ENCODE data around the gene EPB42.
"Not testable (repeated sequence)": the region's sequence is repeated elsewhere in the genome, so short reads cannot be mapped to it uniquely, and the experiment has no call there.

EPB42 gene

DNA sequence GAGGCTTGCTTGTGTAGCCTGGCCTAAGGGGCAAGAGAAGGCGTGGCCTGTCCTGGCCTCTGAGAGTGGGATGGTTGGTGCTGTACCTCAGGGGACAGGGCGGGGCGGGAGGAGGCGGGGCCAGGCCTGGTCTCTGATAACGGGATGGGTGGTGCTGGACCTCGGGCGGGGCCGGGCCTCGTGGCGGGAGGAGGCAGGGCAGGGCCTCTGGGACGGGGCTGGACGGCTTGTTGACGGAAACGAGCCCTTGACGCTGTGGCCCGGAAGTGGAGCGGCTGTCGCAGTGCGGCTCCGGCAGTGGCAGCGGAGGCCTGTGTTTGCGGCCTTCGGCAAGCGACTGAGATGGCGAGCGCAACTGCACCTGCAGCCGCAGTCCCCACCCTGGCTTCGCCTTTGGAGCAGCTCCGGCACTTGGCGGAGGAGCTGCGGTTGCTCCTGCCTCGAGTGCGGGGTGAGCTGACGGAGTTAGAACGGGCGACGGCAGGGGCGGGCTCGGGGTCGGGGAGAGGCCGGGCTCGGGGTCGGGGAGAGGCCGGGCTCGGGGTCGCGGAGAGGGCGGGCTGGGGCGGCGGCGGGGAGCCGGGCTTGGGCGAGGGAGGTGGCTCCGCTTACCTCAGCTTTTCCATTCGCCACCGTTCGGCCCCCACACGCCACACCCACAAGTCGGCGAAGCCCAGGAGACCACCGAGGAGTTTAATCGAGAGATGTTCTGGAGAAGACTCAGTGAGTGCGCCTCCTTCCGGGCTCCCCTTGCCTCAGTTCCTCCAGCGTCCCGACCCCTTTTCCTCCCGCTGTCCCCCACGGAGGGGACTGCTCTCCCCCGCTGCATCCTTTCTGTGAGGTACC lies 35.4 kb downstream of the EPB42 start, which contains the start of gene CCNDBP1:
Gene CCNDBP1, plus strand, starts transcription at position 247 of the 846 bp plus-strand sequence. Its CDS starts 96 bp downstream, at position 343.
- DNase-seq (ENCODE audit: low spot score), result peak; percentile 80

DNA sequence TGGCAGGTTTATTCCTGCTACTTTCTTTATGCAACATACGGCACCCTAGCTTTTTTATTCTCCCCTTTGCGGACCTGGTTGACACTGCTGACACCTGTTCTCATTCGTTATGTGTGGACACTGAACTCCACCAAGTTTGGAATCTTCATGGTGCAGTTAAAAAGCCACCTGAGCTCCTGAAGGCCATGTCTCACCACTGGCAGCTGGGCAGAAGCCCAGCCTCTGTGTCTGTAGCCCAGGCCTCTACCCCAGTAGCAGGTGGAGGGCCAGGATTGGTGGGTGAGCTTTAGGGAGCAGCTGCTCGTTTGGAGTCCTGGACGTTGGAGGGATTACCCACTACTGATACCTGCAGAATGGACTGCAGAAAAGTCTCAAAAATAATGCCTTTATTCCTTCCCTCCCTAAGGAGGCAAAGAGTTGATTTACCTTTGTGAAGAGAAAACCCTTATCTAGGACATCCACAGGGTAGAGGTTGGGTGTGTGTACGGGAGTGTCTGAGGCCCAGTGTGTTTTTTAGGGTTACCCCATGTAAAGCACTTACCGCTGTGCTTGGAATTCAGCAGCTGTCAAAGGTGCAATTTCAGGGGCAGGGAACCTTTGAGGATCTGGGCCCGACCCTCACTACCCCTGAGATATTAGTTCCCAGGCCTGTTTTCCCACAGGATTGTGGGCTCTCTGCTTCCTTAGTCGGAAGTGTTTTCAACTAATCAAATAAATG lies 36.3 kb downstream of the EPB42 start:
- DNase-seq (ENCODE audit: low spot score), result peak; percentile 5

DNA sequence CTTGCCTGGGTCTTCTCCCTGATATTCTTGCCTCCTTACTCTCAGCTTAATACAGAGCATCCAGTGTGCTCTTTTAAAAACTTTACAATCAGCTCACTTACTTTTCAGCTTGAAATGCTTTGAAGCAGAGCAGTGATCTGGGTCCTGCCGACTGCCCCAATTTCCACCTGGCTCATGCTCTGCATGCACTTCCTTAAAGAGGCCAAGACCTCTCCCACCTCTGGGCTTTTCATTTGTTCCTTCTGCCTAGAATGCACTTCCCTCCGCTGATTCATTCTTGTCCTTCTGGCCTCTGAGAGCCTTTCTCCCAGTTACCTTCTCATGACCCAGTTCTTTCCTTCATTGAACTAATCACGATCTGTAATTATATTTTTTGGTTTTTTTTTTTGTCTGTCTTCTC lies 37.5 kb downstream of the EPB42 start:
- DNase-seq (ENCODE audit: low spot score), result no peak

DNA sequence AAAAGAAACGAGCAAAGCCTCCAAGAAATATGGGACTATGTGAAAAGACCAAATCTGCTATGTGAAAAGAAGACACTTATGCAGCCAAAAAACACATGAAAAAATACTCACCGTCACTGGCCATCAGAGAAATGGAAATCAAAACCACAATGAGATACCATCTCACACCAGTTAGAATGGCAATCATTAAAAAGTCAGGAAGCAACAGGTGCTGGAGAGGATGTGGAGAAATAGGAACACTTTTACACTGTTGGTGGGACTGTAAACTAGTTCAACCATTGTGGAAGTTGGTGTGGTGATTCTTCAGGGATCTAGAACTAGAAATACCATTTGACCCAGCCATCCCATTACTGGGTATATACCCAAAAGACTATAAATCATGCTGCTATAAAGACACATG lies 43.7 kb downstream of the EPB42 start:
- not testable (repeated sequence) for DNase-seq (ENCODE audit: low spot score)

DNA sequence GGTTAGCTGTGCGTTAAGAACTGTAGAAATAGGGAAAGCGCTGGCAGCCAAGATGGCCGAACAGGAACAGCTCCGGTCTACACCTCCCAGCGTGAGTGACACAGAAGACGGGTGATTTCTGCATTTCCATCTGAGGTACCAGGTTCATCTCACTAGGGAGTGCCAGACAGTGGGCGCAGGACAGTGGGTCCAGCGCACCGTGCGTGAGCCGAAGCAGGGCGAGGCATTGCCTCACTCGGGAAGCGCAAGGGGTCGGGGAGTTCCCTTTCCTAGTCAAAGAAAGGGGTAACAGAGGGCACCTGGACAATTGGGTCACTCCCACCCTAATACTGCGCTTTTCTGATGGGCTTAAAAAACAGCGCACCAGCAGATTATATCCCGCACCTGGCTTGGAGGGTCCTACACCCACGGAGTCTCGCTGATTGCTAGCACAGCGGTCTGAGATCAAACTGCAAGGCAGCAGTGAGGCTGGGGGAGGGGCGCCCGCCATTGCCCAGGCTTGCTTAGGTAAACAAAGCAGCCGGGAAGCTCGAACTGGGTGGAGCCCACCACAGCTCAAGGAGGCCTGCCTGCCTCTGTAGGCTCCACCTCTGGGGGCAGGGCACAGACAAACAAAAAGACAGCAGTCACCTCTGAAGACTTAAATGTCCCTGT lies 45.0 kb downstream of the EPB42 start:
- DNase-seq (ENCODE audit: low spot score), result not testable (repeated sequence)

DNA sequence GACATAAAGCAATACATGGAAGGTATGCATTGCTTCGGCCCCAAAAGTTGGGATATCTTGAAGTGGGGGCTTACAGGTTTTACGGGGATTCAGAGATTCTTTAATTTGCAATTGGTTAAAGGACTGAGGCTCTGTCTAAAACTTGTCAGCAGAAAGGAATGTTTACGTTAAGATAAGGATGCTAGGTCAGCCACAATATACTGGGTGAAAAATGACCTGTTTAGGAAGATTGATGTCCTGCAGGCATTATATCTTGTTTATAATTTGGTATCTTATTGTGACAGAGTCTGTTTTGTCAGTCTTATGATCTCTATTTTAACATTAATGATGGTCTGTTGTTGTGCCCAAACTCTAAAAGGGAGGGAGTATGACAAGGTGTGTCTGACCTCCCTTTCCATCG lies 50.9 kb downstream of the EPB42 start:
- DNase-seq (ENCODE audit: low spot score), result no peak

DNA sequence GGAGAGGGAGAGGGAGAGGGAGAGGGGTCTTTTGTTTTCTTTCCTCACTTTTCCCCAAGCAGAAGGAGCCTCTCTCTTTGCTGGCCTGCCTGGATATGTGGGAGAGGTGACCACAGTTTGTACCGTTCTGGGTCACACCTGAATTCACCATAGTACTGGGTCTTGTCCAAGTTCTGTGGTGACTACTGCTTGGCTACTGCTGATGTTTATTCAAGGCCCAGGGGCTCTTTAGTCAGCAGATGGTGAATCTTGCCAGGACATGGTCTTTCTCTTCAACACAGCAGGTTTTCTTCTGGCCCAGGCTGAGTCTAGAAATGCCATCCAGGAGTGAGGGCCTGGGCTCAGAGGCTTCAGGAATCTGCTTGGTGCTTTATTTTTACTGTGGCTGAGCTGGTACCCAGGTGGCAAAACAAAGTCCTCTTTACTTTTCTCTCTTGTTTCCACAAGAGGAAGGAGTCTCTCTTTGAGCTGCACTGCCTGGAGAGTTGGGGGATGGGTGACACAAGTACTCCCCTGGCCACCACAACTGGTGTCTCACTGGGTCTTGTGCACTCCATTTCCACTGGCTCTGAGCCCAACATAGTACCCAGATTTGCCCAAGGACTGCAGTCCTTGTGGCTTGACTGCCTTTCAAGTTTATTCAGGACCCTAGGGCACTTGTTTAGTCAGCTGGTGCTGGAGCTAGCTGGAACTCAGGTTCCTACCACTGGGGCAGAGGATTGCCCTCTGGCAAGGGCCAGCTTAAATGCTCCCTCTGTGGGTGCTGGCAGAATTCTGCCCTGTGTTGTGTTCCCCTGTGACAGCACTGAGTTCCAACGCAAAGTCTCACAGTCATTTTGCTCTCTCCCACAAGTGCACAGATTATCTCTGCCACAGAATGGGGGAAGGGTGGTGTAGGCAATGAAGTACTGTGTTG lies 52.4 kb downstream of the EPB42 start:
- peak; percentile 11 for DNase-seq (ENCODE audit: low spot score)

DNA sequence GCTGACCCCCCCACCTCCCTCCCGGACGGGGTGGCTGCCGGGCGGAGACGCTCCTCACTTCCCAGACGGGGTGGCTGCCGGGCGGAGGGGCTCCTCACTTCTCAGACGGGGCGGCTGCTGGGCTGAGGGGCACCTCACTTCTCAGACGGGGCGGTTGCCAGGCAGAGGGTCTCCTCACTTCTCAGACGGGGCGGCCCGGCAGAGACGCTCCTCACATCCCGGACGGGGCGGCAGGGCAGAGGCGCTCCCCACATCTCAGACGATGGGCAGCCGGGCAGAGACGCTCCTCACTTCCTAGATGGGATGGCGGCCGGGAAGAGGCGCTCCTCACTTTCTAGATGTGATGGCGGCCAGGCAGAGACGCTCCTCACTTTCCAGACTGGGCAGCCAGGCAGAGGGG lies 53.6 kb downstream of the EPB42 start:
- not testable (repeated sequence) for DNase-seq (ENCODE audit: low spot score)

DNA sequence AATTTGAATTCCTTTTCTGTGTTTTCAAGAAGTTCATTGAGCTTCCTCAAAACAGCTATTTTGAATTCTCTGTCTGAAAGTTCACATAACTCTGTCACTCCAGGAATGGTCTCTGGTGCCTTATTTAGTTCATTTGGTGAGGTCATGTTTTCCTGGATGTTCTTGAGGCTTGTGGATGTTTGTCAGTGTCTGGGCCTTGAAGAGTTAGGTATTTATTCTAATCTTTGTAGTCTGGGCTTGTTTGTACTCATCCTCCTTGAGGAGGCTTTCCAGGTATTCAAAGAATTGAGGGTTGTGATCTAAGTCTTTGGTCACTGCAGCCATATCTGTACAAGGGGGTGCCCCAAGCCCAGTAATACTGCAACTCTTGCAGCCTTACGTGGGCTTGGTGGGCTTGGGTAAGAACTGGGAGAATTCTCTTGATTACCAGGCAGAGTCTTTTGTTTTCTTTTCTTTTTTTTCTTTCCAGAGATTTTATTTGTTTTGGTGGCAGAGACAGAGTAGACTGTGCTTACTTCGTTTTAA lies 55.0 kb downstream of the EPB42 start:
- no peak for DNase-seq (ENCODE audit: low spot score)

DNA sequence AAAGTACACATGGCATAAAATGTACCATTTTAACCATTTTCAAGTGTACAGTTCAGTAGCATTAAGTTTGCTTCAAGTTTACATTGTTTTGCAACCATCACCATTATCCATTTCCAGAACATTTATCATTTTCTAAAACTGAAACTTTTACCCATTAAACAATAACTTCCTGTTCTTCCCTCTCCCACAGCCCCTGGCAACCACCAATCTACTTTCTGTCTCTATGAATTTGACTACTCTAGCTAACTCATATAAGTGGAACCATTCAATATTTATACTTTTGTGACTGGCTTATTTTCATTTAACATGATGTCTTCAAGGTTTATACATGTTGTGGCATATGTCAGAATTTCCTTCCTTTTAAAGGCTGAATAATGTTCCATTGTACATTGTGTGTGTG lies 67.5 kb downstream of the EPB42 start:
- DNase-seq (ENCODE audit: low spot score), result no peak

DNA sequence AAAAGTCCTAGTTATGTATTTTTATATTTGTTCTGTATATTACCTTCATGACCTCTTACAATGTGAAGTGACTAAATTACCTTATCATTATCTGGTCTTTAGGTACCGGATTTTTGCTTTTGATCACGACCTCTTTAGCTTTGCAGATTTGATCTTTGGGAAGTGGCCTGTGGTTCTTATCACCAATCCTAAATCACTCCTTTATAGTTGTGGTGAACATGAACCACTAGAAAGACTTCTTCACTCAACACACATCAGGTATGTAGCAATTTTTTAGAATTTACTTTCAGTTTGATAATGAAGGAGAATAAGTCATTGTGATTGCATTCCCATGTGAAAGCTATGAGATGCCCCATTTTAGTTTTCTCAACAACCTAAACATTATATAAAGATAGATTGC lies 69.1 kb downstream of the EPB42 start:
- no peak for DNase-seq (ENCODE audit: low spot score)

DNA sequence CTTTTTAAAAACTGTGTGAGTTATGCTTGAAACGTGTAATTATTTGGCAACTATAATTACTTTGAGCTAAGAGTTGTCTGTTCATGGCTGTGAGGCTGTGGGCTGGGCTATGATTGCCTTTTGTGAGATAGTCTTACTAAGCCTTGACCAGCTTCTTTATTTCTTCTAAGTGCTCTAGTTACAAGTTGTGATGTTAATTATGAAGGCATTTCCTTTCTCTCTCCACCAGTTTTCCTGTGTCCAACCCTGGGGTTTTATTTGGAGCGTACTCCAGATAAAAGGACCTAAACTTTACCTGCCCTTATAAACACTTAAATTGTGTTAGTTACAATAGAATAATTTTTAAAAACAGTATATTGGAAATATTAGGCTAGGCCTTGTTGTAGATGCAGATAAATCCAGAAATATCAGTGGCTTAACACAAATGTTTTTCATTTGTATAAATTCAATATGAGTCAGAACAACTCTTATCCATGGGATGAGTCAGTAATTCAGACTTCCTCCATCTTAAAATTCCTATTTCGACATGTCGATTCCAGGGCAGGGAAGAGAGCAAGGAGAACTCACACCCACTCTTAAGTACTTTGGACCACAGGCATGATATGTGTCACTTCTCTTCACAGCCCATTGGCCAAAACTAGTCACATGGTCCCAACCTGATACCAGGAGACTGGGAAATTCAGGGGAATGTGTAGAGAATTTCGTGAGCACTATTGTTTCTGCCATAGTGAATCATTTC lies 70.5 kb downstream of the EPB42 start:
- DNase-seq (ENCODE audit: low spot score), result no peak
